Measurements from ENCODE around the gene MAPKAPK3. TPM values are rescaled to one million over a fixed set of nuclear protein-coding genes. Genes with fewer than 3 reads are reported as not detected.

MAPKAPK3 gene
- total and polyA plus RNA-seq, 2 donors (not counting 3 experiments of a cell fraction or from before 2014, with no cell fraction given): 21.3 to 30.5 TPM

GRCh38 chr3:50609071-50609762 lies 7.7 kb upstream of the MAPKAPK3 start:
- ChIA-PET CTCF (interaction anchor here (1.5 to 4.9 kb wide), 2 partner anchors 36 to 37 kb away, joined by 4 to 105 read pairs; no protein-coding TSS in a partner anchor), POLR2A (no interaction called here)
- Histone ChIP-seq H3K9ac (replicated peaks; ENCODE audit: extremely low read depth, insufficient read depth, low read length) (no peak overlapping the region), H3K4me1 (ENCODE audit: control insufficient read depth, extremely low read depth, insufficient read depth, low read length) (peaks cover 14% of the 10 kb centered on the region), H3K4me2 (ENCODE audit: insufficient read depth, low read length) (no peak overlapping the region), H3K79me2 (ENCODE audit: control insufficient read depth, insufficient read depth, low read length) (no peaks in the 10 kb centered on the region), H3K27me3 (ENCODE audit: control insufficient read depth in 2 of 2, insufficient read depth in 2 of 2, low read length in 2 of 2) (no peaks in the 10 kb centered on the region), H3K9me1 (replicated peaks; ENCODE audit: control insufficient read depth, extremely low read depth, insufficient read depth, low read length) (no peaks in the 10 kb centered on the region), H3K36me3 (ENCODE audit: control insufficient read depth in 2 of 2, extremely low read depth in 1 of 2, insufficient read depth in 2 of 2, low read length in 2 of 2) (peaks cover 0 to 6% of the 10 kb centered on the region in 2 experiments), H3K27ac (ENCODE audit: insufficient read depth, low read depth, low read length) (no peak overlapping the region), H2AFZ (ENCODE audit: low read depth, low read length) (no peak overlapping the region), H3K9me3 (replicated peaks; ENCODE audit: control insufficient read depth, insufficient read depth, low read length) (no peaks in the 10 kb centered on the region), H3K4me3 (replicated peaks in 1 of 3; ENCODE audit: insufficient read depth in 1 of 3, low read depth in 1 of 3, low read length in 3 of 3) (no peak overlapping the region), H4K20me1 (replicated peaks; ENCODE audit: control insufficient read depth, extremely low read depth, insufficient read depth, low read length) (no peaks in the 10 kb centered on the region)
- no peak for TF ChIP-seq GATA2 (IDR thresholded peaks at IDR 0.05; ENCODE audit: insufficient read depth, insufficient read length, low read depth, low read length)
- no peak for TF ChIP-seq CTCF (IDR thresholded peaks at IDR 0.05; ENCODE audit: extremely low read depth in 1 of 2, insufficient read depth in 1 of 2, low read depth in 1 of 2, low read length in 2 of 2)
- no peak for TF ChIP-seq EZH2 (IDR thresholded peaks at IDR 0.05; ENCODE audit: borderline replicate concordance, low read depth, low read length, severe bottlenecking)
- no peak for TF ChIP-seq MYC (IDR thresholded peaks at IDR 0.05; ENCODE audit: low read depth, low read length)
- TF ChIP-seq JUN (IDR thresholded peaks at IDR 0.05; ENCODE audit: borderline replicate concordance, insufficient read depth, insufficient read length, low read depth): no peak
- TF ChIP-seq MAX (IDR thresholded peaks at IDR 0.05; ENCODE audit: insufficient read depth, insufficient read length): no peak
- TF ChIP-seq FOS (IDR thresholded peaks at IDR 0.05; ENCODE audit: borderline replicate concordance, insufficient read depth, low read length): no peak
- no peak for TF ChIP-seq POLR2AphosphoS5 (IDR thresholded peaks at IDR 0.05; ENCODE audit: insufficient read depth, low read depth, low read length)
- TF ChIP-seq POLR2A (IDR thresholded peaks at IDR 0.05; ENCODE audit: low read depth, low read length): no peak
- DNase-seq (ENCODE audit: low read depth, low spot score) (no peak), FAIRE-seq (no peak)
- no TSS peak for BruUV-seq (replicated peaks)
- intact Hi-C loops (cut with micrococcal nuclease) (no loop called here), dilution Hi-C loops (cut with MboI; ENCODE audit: extremely low pct_ligation_motif_present, low sequenced_read_pairs) (no loop called here)

All from endothelial cell of umbilical vein (primary cell).